ENCODE measurements around the gene CPLANE1.
"Not testable (repeated sequence)": the region's sequence is repeated elsewhere in the genome, so short reads cannot be mapped to it uniquely, and the experiment has no call there.

The CPLANE1 gene

GRCh38 chr5:37112383-37112991 lies 136.7 kb downstream of the CPLANE1 start:
- DNase-seq, result no peak

- peak; percentile 50 for DNase-seq
Measured at GRCh38 chr5:37111426-37112382, 137.5 kb downstream of the CPLANE1 start.

GRCh38 chr5:37110135-37110534 lies 139.0 kb downstream of the CPLANE1 start:
- DNase-seq, result no peak

- DNase-seq, result no peak
Measured at GRCh38 chr5:37109338-37109737, 139.8 kb downstream of the CPLANE1 start.

GRCh38 chr5:37103302-37103701 lies 145.9 kb downstream of the CPLANE1 start:
- DNase-seq, result no peak

- not testable (repeated sequence) for DNase-seq
Measured at GRCh38 chr5:37099267-37099666, 149.9 kb downstream of the CPLANE1 start.

- DNase-seq, result not testable (repeated sequence)
Measured at GRCh38 chr5:37093795-37094194, 155.4 kb downstream of the CPLANE1 start.

- DNase-seq, result no peak
Measured at GRCh38 chr5:37090781-37091180, 158.4 kb downstream of the CPLANE1 start.

- no peak for DNase-seq
Measured at GRCh38 chr5:37090123-37090726, 159.0 kb downstream of the CPLANE1 start.

- DNase-seq, result no peak
Measured at GRCh38 chr5:37088009-37088408, 161.2 kb downstream of the CPLANE1 start.

- DNase-seq, result no peak
Measured at GRCh38 chr5:37086466-37087173, 162.6 kb downstream of the CPLANE1 start.

GRCh38 chr5:37086026-37086425 lies 163.2 kb downstream of the CPLANE1 start:
- DNase-seq, result not testable (repeated sequence)

GRCh38 chr5:37082977-37083376 lies 166.2 kb downstream of the CPLANE1 start:
- DNase-seq, result not testable (repeated sequence)

GRCh38 chr5:37080697-37081096 lies 168.5 kb downstream of the CPLANE1 start:
- DNase-seq, result no peak

GRCh38 chr5:37077146-37077545 lies 172.0 kb downstream of the CPLANE1 start:
- no peak for DNase-seq

- no peak for DNase-seq
Measured at GRCh38 chr5:37075399-37075950, 173.7 kb downstream of the CPLANE1 start.

- DNase-seq, result no peak
Measured at GRCh38 chr5:37071901-37072581, 177.1 kb downstream of the CPLANE1 start.

GRCh38 chr5:37071487-37071886 lies 177.7 kb downstream of the CPLANE1 start:
- DNase-seq, result no peak

- DNase-seq, result no peak
Measured at GRCh38 chr5:37064442-37064841, 184.7 kb downstream of the CPLANE1 start.

GRCh38 chr5:37063739-37064138 lies 185.4 kb downstream of the CPLANE1 start:
- DNase-seq, result no peak

GRCh38 chr5:37060030-37060429 lies 189.1 kb downstream of the CPLANE1 start:
- no peak for DNase-seq

GRCh38 chr5:37056762-37057161 lies 192.4 kb downstream of the CPLANE1 start:
- DNase-seq, result no peak
